Right lobe of liver (tissue), 6 donors: ENCODE results near the gene LMO3. TPM values are rescaled to one million over a fixed set of nuclear protein-coding genes. Genes with fewer than 3 reads are reported as not detected.

Source experiments
- ATAC-seq, 4 donors: fragments of 200-7000 bp; cut with Tn5 transposase; one replicate each; pipeline ENCODE4 v1.9.1; 2020; ENCODE audit warnings: mild to moderate bottlenecking in 4 of 4, moderate library complexity in 4 of 4
- DNase-seq, 3 donors: peaks; one replicate each; pipeline ENCODE4 v3.0.0-alpha.2; 2020
- H3K27ac ChIP-seq, 3 donors: fragments of 200-600 bp; one replicate each; pipeline ENCODE4 v1.8.0; 2022
- H3K27me3 ChIP-seq, 2 donors: fragments of 200-600 bp; one replicate each; pipeline ENCODE4 v1.8.0; 2022
- H3K36me3 ChIP-seq, 4 donors: fragments of 200-600 bp; sonication (generic) in 1 of 4; one replicate each; pipeline versions ENCODE4 v1.5.1 to v1.8.0; 2017 to 2022; ENCODE audit warnings: control low read depth in 1 of 4
- H3K4me1 ChIP-seq, 4 donors: fragments of 200-600 bp; sonication (generic) in 1 of 4; one replicate each; pipeline versions ENCODE4 v1.5.1 to v1.8.0; 2017 to 2022; ENCODE audit warnings: control low read depth in 1 of 4
- H3K4me3 ChIP-seq, 3 donors: fragments of 200-600 bp; one replicate each; pipeline ENCODE4 v1.8.0; 2022
- H3K9me3 ChIP-seq, 4 donors: fragments of 200-600 bp; sonication (generic) in 1 of 4; one replicate each; pipeline versions ENCODE4 v1.5.1 to v1.8.0; 2017 to 2022; ENCODE audit warnings: control low read depth in 1 of 4
- CTCF ChIP-seq, 4 donors: fragments of 200-600 bp in 3 of 4; fragments of 450-650 bp in 1 of 4; IDR thresholded peaks; one replicate each; pipeline versions ENCODE4 v1.5.1 to v1.8.0; 2016 to 2022; ENCODE audit warnings: antibody characterized with exemption in 4 of 4, mild to moderate bottlenecking in 2 of 4
- POLR2A ChIP-seq: fragments of 450-650 bp; IDR thresholded peaks from one replicate; pipeline ENCODE4 v1.6.1; 2017; ENCODE audit warnings: antibody characterized with exemption, mild to moderate bottlenecking
- WGBS: methylation state at CpG from one replicate; pipeline ENCODE4 v1.1.6; 2018; ENCODE audit warnings: low coverage, low lambda C conversion rate; ENCODE audit not compliant: insufficient coverage; ENCODE audit errors: missing lambda C conversion rate; 5-methylcytosine and 5-hydroxymethylcytosine counted together
- intact Hi-C, 2 donors: fragments of 100-400 bp; cut with DNase I; formaldehyde crosslinking; loops; one replicate each; pipeline versions ENCODE4 v1.11.2 to v1.14.1; 2022
- total RNA-seq, 6 experiments: library from RNA; depleted of rRNA in 2 of 6; stranded (reverse); fragments of >200 nt in 2 of 6; fragmentation: NEBNext Ultra II Directional in 3 of 6; extraction: Animal tissue kit (Norgen Biotek cat#: 25700) in 3 of 6; gene quantifications; one replicate each; pipeline versions ENCODE4 v1.1.0 to v1.2.4, GENCODE V29; 2016 to 2023
- donor health status: DM: no; HTN: yes; CAD: no.
- donor health status: DM: no; HTN: no; CAD: no.
- donor health status: DM: no; HTN: no; CAD: no.
- donor health status: DM: no; HTN: yes; CAD: no.
- donor health status: DM: no; HTN: yes; CAD: no.

LMO3 gene
- total RNA-seq, 6 experiments from 2014 or later, result 1.3 TPM; not detected in 5

GRCh38 chr12:16587514-16587913, 18.4 kb downstream of the LMO3 start:
- ATAC-seq (no peak), DNase-seq (no peak)
- H3K4me1 ChIP-seq, result no peaks in the 10 kb centered on the region
- WGBS, result 80% methylated on average over 1 of the region's 1 CpG
- no peaks in the 10 kb centered on the region for H3K27me3 ChIP-seq
- no peaks in the 10 kb centered on the region for H3K36me3 ChIP-seq
- intact Hi-C loops, result no loop called here
- no peak for TF ChIP-seq POLR2A
- TF ChIP-seq CTCF (IDR thresholded peaks at IDR 0.05), result no peak
- no peaks in the 10 kb centered on the region for H3K9me3 ChIP-seq
- H3K27ac ChIP-seq, result no peak overlapping the region
- no peak overlapping the region for H3K4me3 ChIP-seq

GRCh38 chr12:16587110-16587453, 18.9 kb downstream of the LMO3 start:
- Histone ChIP-seq H3K9me3 (no peaks in the 10 kb centered on the region), H3K4me1 (no peaks in the 10 kb centered on the region), H3K4me3 (no peak overlapping the region), H3K27me3 (no peaks in the 10 kb centered on the region), H3K36me3 (no peaks in the 10 kb centered on the region), H3K27ac (no peak overlapping the region)
- intact Hi-C loops, result no loop called here
- no peak for ATAC-seq
- WGBS, result 47% methylated on average over 3 of the region's 3 CpGs
- DNase-seq, result no peak
- TF ChIP-seq POLR2A (no peak), CTCF (IDR thresholded peaks at IDR 0.05) (no peak)

- Histone ChIP-seq H3K27me3 (no peaks in the 10 kb centered on the region), H3K4me3 (no peak overlapping the region), H3K9me3 (peaks cover 0 to 4% (median 0%) of the 10 kb centered on the region in 4 donors), H3K27ac (no peak overlapping the region), H3K4me1 (no peaks in the 10 kb centered on the region), H3K36me3 (no peaks in the 10 kb centered on the region)
- 86% methylated on average over 8 of the region's 8 CpGs for WGBS
- no peak for DNase-seq
- TF ChIP-seq POLR2A (no peak), CTCF (IDR thresholded peaks at IDR 0.05) (no peak)
- intact Hi-C loops, result no loop called here
- ATAC-seq, result no peak
Measured at GRCh38 chr12:16586350-16587109, 19.4 kb downstream of the LMO3 start.

GRCh38 chr12:16585781-16586180, 20.2 kb downstream of the LMO3 start:
- intact Hi-C loops, result no loop called here
- H3K9me3 ChIP-seq, result peaks cover 0 to 4% (median 0%) of the 10 kb centered on the region in 4 donors
- H3K36me3 ChIP-seq, result no peaks in the 10 kb centered on the region
- H3K4me1 ChIP-seq, result no peaks in the 10 kb centered on the region
- 70% methylated on average over 2 of the region's 2 CpGs for WGBS
- TF ChIP-seq CTCF (IDR thresholded peaks at IDR 0.05), result no peak
- TF ChIP-seq POLR2A, result no peak
- ATAC-seq (no peak), DNase-seq (no peak)
- H3K27me3 ChIP-seq, result no peaks in the 10 kb centered on the region
- H3K4me3 ChIP-seq, result no peak overlapping the region
- no peak overlapping the region for H3K27ac ChIP-seq
